Activated CD8-positive, alpha-beta memory T cell treated with anti-CD3 and anti-CD28 coated beads for 48 hours (primary cell): ENCODE data around the gene WFIKKN1.

Experiments
- DNase-seq, 3 experiments: peaks; one replicate each; pipeline ENCODE4 v3.0.0-alpha.2; 2020; ENCODE audit warnings: low read depth in 2 of 3, low spot score in 2 of 3

The WFIKKN1 gene

DNA sequence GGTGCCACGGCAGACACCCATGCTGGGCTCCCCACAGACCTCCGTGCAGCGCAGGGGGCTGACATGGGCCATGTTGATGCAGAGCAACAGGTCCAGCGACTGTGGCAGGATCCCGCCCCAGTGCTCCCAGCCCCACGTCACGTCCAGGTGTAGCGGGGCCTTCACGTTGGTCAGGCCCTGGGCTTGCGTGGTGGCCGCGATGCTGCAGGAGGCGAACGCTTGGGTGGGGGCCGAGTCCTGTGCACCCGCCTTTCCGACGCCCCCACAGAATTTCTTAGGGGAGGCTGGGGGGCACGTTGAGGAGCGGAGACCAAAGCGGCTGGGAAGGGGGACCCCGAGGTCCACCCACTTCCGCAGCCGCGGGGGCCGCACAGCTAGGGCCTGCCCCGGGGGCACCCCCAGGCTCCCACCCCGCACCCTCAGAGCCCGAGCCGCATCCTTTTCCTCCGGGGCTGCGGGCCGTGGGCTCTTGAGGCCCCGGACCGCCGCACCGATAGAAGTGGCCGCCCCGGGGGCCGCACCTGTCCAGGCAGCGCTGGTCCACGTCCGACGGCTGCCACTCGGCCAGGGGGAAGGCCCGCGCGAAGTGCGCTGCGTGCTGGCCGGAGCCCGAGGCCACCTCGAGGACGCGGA, 4.9 kb downstream of the WFIKKN1 start:
- DNase-seq, result no peak

DNA sequence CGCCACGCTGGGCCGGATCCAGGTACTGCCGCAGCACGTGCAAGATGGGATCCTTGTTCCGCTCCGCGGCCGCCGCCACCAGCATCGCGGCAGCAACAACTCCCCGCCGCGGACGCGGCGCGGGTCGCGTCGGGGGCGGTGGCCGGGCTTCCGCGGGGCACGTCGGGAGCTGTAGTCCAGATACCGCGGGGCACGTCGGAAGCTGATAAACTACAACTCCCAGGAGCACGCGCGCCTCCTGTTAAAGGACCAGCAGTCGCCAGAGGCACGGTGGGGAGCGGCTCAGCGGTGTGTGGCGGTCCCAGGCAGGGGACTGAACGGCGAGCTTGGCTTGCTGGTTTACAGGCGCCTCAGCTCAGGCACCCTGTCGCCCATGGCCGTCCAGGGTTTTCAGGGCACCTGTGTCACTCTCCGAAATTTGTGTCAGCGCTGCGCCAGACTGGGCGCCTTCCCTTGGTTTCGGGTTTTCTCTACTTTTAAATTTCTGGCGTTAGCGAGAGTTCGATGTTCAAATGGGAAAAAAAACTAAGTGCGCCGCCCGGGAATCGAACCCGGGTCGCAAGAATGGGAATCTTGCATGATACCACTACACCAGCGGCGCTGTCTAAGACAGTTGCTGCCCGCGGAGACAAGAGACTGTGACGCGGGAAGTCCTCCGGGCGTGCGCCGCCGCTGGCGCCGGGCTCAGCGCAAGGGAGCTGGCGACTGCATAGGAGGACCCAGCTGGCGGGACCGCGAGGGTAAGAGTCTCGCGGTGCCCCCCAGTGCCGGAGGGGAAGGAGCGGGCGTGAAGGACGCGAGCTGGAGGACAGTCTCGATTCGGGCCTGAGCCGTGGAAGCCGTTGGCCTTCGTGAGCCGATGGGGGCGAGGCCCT, 5.7 kb downstream of the WFIKKN1 start, which contains the start of gene METTL26:
TSS of gene METTL26 (minus strand) at position 100 of the 875 bp plus-strand sequence. CDS start at position 85, 15 bp downstream.
- peak; percentile 85 to 100 (median 100) for DNase-seq

DNA sequence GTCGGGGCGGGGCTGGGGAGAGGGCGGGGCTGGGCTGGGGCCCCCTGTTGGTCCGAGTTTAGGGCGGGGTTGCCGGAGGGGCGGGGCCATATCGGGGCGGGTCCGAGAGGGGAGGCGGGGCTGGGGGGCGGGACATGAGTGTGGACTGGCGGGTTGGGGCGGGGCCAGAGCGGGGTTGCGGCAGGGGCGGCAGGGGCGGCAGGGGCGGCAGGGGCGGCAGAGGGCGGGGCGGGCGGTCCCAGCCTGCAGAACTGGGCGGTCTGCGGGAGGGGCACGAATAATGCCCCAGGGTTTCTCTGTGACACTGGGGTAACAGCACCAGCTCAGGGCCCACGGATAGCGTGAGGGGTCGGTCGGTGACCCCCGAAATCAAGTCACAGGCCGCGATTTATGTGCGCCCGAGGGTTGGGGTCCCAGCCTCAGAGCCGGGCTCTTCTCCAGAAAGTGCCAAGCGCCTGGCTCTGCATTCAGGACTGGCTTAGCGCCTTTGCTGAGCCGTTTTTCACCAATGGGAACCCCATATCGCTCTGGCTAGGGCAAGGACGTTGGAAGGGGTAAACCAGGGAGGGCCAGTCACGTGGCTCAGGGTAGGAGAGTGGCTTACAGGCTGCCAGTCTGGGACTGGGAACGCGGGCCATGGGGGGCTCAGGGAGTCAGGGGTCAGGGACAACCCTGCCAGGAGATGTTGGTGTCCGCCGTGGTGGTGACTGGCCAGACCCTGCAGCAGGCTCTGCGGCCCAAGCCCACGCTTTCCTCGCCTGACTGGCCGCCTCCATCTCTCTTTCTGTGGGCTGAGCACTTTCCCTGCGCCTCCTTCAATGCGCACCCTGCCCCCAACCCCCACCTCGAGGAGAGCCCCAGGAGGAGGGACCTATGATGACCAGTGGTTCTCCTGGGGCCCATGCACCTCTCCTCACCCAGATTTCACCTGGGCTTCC, 6.6 kb downstream of the WFIKKN1 start:
- DNase-seq, result peak in 2 of 3 experiments; percentile 72 to 85

DNA sequence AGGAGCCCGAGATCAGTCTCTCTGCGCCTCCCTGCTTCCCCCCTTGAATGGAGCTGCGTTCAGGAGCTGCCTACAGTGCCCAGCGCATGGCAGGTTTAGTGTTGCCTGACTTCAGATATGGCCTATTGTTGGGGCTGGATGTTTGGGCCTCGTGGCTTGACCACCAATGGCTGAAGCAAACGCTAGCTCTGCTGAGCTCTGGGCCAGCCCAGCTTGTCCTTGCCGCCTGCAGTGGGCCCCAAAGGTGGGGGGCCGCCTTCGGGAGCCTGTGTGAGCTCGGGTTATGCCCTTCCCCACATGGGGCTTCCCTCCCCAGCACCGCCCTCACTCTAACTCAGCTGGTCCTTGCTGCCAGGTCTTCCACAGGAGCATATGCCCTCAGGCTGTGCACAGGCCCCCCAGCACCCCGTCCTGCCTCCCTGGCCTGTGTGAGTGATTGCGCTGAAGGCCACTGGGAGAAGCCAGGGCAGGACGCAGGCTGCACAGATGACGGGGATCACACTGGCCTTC, 7.3 kb downstream of the WFIKKN1 start:
- DNase-seq, result no peak

DNA sequence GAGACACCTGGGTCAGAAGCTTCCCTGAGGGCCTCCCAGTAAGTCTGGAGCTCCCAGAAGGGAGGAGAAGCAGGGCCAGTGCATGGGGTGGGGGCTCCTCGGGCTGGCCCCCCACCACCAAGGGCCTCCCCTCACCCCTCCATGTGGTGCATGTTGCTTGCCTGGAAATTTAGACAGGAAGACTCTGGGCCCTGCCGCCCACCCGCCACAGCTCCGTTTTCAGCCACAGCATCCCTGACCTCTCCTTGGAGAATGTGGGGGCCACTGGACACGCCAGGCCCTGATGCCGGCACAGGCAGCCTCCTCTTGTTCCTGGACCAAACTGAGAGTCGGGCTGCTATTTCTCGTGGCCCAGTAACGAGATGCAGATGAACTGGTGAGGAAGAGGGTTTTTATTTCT, 8.1 kb downstream of the WFIKKN1 start:
- no peak for DNase-seq

DNA sequence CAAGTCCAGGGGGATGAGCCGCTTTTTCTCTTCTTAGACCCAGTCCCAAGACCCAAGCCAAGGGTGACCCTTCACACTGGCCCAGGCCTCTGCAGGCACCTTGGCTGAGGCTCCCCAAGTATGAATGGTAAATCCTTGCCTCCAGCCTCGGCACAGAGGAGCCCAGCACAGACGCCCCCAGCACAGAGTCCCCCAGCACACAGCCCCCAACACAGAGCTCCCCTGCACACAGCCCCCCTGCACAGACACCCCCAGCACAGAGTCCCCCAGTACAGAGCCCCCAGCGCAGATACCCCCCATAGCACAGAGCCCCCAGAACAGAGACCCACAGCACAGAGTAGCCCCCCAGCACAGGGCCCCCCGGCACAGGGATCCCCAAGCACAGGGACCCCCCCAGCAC, 9.8 kb downstream of the WFIKKN1 start:
- DNase-seq, result no peak

DNA sequence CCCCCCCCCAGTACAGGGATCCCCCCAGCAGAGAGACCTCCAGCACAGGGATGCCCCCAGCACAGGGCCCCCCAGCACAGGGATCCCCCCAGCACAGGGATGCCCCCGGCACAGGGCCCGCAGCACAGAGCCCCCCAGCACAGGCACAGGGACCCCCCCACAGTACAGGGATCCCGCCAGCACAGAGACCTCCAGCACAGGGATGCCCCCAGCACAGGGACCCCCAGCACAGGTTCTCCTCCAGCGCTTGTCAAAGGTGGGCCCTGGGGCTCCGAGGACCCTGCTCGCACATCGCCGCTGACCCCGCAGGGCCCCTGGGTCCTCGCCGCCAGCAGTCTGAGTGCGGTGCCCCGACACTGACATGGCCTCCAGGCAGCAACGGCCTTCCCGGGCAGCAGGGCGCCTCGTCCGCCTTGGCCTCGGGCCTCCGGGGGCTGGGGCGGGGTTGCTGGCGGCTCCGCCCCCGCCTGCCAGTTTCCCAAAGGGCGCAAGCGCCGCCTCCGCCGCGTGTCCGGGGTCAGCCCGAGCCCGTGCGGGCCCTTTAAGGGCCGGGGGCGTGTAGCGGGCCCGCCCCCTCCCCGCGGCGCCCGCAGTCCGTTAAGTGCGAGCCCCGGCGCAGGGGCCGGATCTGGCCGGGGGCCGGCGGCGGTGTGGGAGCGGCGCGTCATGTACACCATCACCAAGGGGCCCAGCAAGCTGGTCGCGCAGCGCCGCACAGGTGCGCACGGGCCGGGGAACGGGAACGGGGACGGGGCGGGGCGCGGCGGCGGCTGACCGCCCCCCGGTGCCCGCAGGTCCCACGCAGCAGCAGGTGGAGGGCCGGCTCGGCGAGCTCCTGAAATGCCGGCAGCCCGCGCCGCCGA, 10.8 kb downstream of the WFIKKN1 start, which contains the start of gene MCRIP2:
TSS of gene MCRIP2 (plus strand) at position 503 of the 863 bp plus-strand sequence. CDS start at position 667, 164 bp downstream.
- peak; percentile 54 to 68 (median 65) for DNase-seq

DNA sequence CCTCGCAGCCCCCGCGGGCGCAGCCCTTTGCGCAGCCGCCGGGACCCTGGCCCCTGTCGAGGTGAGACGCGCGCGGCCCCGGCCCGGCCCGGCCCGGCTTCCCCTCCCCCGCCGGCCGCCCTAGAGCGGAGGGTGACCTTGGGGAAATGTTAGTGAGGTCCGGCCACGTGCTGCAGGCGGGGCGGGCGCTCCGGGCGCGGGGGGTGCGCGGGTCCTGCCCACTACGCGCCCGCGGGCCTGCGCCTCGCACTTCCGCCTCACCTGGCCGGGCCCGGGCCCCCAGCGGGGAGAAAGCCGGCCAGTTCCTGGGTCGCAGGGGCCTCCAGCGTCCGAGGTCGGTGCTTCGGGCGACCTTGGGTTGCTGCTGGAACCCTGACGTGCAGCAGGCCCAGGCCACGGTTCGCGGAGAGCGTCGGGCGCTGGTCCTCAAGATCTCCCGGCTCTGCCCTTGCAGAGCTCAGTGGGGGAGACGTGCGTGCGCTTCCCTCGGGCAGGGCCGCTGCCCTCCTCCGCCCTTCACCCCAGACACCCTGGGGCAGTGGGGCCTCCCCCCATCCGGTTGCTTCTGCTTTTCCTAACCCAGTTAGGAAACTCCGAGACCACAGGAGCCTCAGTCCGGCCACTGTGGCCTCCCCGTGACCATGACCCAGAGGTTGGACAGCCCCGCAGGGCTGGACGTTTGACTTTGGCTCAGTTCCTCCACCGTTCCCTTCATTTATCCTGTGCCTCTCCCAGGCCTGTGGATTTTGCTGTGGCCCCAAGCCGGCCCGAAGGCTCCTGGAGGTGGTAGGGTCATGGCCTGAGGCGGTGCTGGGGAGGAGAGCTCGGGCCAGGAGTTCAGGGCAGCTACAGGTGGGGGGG, 11.6 kb downstream of the WFIKKN1 start:
- no peak for DNase-seq

DNA sequence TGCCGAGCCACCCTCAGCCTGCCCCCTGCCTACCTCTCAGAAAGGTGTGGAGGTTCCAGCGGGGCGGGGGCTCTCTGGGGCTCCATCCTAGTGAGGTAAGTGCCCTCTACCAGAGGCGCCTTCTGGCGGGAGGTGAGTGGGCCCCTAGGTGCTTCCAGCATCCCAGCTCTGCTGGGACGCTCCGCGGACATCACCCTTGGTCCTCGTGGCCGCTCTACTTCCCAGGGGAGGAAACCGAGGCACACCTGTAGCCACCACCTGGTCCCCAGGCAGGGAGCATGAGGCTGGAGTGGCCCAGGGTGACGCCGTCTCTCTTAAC, 12.2 kb downstream of the WFIKKN1 start:
- no peak for DNase-seq

DNA sequence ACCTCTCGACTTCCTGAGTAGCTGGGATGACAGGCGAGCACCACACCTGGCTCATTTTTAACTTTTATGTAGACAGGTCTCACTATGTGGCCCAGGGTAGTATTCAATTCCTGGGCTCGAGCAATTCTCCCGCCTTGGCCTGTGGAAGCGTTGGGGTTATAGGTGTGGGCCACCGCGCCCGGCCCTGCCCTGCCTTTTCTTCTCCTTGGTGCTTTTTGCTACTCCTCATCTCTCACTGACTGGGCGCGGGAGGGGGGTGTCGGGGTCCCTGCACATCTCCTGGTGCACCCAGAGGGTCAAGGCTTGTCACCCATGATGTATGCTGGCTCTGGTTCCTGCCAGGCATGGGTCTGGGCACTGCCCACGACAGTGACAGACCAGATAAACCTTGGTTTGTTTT, 13.8 kb downstream of the WFIKKN1 start:
- DNase-seq, result no peak

DNA sequence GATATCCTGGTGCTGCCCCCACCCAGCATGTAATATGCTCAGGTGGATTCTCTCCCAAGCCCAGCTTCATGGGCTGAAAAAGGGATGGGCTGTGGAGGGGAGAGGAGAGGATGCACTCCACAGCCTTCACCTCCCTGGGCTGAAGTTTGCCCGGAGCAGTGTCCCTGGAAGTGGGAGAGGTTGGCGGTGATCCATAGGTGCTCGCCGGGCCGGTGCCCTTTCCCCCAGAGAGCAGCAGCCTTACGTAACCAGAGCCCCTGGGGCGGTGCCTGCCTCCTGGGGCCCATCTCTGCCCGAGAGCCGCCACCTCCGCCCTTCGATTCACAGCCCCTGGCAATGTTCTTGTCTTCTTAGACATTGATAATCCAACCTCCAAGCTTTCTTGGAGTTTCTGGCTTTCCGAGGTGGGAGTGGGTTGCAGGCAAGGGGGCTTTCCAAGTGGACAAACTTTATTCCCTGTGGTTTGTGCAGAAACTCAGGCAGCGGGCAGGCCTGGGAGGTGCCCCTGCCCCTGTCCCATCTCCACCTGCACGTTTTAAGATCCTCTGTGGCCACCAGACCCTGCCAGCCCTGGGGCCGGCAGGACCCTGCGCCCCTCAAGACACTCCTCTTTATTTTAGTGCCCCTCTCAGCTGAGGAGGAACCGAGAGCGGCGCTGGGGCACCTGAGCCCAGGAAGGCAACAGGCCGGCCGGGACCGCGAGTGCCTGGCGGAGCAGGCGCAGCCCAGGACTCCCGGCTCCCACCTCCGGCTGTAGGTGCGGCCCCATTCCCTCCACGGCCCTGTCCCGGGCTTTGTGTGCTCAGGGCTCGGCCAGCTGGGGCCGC, 15.3 kb downstream of the WFIKKN1 start:
- DNase-seq, result no peak

DNA sequence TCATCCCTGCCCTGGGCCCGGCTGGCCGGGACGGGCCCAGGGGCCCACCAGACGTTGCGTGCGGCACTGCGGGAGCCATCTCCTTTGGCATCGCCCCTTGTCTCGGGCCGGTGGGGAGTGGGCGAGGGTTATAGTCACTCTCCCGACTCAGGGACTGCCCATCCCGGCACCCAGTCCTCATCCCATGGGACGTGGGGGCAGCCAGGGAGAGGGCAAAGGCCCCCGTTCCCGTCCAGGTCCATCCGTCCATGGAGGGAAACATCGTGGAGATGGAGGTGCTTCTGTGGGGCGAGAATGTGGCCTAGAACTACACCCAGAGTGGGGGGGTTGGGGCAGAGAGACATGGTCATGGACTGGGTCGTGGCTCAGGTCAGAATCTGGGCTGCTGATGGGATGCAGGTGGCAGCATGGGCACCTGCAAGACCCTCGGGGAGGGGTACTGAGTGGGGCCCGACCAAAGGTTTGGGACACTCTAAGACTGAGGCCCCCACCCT, 15.9 kb downstream of the WFIKKN1 start:
- DNase-seq, result no peak

DNA sequence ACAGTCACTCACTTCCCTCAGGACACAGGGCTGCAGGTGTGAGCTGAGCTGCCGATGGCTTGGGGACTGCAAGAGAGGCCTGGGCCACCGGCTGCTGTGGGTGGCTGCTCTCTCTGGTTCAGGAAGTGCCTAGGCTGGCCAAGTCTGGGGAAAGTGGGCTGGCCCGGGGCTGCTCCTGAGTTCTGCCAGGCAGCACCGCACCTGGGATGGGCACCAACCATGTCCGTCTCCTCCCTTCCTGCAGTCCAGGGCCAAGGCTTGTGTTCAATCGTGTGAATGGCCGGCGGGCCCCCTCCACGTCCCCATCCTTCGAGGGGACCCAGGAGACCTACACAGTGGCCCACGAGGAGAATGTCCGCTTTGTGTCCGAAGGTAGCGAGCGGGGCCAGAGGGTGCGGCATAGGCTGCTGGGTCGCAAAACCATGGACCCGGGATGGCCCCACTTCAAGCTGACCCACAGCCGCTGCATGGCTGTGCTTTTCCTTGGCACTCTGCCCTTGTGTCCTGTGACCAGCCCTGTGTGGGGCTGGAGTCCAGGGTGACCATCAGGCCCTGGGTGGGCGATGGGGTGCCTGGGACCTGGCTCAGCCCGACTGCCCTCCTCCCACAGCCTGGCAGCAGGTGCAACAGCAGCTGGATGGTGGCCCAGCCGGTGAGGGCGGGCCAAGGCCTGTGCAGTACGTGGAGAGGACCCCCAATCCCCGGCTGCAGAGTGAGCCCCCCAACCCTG, 16.6 kb downstream of the WFIKKN1 start:
- no peak for DNase-seq

DNA sequence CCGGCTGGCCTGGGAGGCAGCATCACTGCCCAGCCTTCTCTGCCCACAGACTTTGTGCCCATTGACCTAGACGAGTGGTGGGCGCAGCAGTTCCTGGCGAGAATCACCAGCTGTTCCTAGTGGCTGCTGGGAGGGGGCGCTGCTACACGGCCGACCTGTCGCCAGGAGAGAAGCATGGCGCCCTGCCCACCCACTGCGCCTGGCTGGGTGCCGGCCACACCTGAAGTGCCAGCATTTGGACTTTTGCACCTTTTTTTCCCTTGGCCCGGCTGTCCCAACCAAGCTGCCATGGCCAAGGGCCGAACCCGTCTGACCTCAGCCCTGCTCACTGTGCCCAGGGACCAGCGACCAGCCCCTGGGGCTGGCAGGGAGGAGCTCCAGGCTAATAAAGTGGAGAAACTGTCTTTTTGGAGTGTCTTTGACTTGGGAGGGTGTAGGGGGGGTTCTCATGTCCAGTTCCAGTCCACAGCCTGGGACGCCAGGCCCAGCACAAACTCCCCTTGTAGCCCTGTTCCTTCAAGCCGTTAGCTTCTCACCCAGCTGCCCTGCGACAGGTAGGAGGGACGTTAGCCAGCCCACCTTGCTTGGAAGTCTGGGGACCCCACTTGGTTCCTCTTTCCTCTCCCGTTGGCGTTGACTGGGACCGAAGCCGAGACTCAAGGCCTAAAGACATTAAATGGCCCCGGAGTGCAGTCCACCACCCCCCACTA, 17.4 kb downstream of the WFIKKN1 start:
- DNase-seq, result no peak

DNA sequence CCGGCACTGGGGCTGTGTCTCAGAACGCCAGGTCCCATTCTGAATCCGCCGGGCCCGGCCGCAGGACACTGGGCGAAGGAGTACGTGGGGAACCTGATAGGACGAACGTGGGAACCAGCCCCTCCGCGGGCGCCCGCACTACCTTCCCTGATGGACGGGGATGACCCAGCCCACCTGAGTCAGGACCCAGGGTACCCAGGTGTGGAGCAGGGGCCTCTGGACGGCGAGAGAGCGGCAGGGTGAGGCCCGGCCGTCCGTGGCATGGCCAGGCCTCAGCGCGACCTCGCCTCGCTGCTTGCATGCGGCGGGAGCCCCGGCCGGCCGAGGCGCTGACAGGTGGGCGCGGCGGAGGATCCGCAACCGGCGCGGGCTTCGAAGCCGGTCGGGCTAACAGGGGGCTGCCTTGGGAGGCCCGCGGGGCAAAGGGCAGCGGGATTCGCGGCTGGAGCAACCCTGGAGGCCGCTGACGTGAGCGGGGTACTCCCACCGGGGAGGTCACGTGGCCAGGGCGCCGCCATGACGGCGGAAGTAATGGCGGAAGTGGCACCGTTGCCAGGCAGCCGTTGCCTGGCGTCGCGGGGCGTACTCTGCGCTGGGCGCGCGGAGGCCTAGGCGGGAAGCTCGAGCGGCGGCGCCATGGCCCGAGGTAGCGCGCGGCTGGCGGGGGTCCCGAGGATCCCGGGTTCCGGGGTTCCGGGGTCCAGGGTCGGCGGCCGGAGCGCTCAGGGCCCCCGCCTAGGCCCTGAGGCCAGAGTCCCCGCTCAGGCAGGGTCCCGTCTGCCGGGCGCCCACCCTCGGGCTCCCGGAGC, 18.2 kb downstream of the WFIKKN1 start, which contains the start of gene WDR90:
TSS of gene WDR90 (plus strand) at position 585 of the 809 bp plus-strand sequence. CDS start at position 637, 52 bp downstream.
- DNase-seq, result peak; percentile 79 to 84 (median 79)

DNA sequence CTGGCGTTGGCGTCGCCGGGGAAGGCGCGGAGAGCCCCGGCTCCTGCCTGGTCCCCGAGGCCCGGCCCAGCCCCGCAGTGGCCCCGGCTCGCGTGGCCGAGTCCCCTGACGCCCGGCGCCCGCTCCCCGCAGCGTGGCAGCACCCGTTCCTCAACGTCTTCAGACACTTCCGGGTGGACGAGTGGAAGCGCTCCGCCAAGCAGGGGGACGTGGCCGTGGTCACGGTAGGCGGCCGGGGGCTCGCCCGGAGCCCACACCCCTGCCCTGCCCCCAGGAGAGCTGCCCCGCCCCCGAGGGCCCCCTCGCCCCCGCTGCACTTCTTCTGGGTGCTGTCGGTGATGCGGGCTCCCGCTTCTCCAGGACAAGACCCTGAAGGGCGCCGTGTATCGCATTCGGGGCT, 18.8 kb downstream of the WFIKKN1 start:
- no peak for DNase-seq
